HCT116 (cell line): Measurements from ENCODE around the gene TCF12. TPM values are rescaled to one million over a fixed set of nuclear protein-coding genes. Genes with fewer than 3 reads are reported as not detected.

Experiments used
- ATAC-seq: fragments of 200-7000 bp; cut with Tn5 transposase; 2 replicates; pipeline ENCODE4 v1.9.1; 2020; ENCODE audit warnings: mild to moderate bottlenecking, moderate library complexity
- BruUV-seq: library from RNA; stranded (reverse); fragments of 400-500 nt; replicated peaks from 2 replicates; lab custom pipeline; 2021; lab: Mats Ljungman, UMichigan
- CTCF ChIA-PET: fragments of 300-600 bp; sonication (Branson Sonifier 250); formaldehyde crosslinking; loops from one replicate; lab custom pipeline; 2021; ENCODE audit warnings: antibody characterized with exemption; lab: Charles Lee
- POLR2A ChIA-PET: fragments of 300-600, 350-600 bp; sonication (Branson Sonifier 250); formaldehyde crosslinking; loops from one replicate; lab custom pipeline; 2021; ENCODE audit warnings: antibody characterized with exemption; lab: Charles Lee
- RAD21 ChIA-PET, 2 experiments: fragments of 300-600 bp; sonication (Branson Sonifier 250); formaldehyde crosslinking; loops; one replicate each; lab custom pipeline; 2023; ENCODE audit warnings: low total read pairs in 2 of 2; ENCODE audit not compliant: uncharacterized antibody in 2 of 2, unreplicated experiment in 2 of 2, low non-redundant PET in 1 of 2; lab: Charles Lee
- DNase-seq: peaks from one replicate; pipeline ENCODE4 v3.0.0-alpha.2; 2010; ENCODE audit warnings: low read depth, low spot score
- H2AFZ ChIP-seq: fragments of 200-600 bp; shearing (Covaris generic), sonication (generic); 2 replicates; pipeline ENCODE4 v1.6.1; 2017; ENCODE audit warnings: low read depth, mixed run types, mixed read lengths, antibody characterized with exemption, low read length; ENCODE audit not compliant: poor library complexity, severe bottlenecking
- H3K27ac ChIP-seq: 2 replicates; pipeline ENCODE4 v1.5.1; 2012; ENCODE audit warnings: low read depth, low read length
- H3K27me3 ChIP-seq: fragments of 200-600 bp; sonication (generic); 2 replicates; pipeline ENCODE4 v1.6.1; 2016; ENCODE audit warnings: mixed run types, low read length, mixed read lengths; ENCODE audit not compliant: insufficient read depth
- H3K36me3 ChIP-seq, 2 experiments: fragments of 200-500 bp in 1 of 2; fragments of 200-600 bp in 1 of 2; sonication (Bioruptor generic) in 1 of 2; sonication (generic) in 1 of 2; 2 replicates each; pipeline versions ENCODE4 v1.5.1 to v1.6.1; 2014 to 2016; ENCODE audit warnings: low read length in 2 of 2, inconsistent platforms in 1 of 2, mixed read lengths in 1 of 2, mixed run types in 1 of 2; ENCODE audit not compliant: insufficient read depth in 2 of 2, control insufficient read depth in 1 of 2
- H3K4me1 ChIP-seq, 2 experiments: fragments of 200-600 bp in 1 of 2; sonication (generic) in 1 of 2; 2 replicates each; pipeline versions ENCODE4 v1.5.1 to v1.6.1; 2012 to 2017; ENCODE audit warnings: low read length in 2 of 2, inconsistent platforms in 1 of 2, mild to moderate bottlenecking in 1 of 2, mixed read lengths in 1 of 2, mixed run types in 1 of 2, moderate library complexity in 1 of 2; ENCODE audit not compliant: insufficient read depth in 2 of 2, control insufficient read depth in 1 of 2
- H3K4me2 ChIP-seq: fragments of 200-600 bp; sonication (generic); 2 replicates; pipeline ENCODE4 v1.6.1; 2017; ENCODE audit warnings: mixed run types, low read length, mixed read lengths
- H3K4me3 ChIP-seq, 2 experiments: fragments of 200-600 bp in 1 of 2; sonication (generic) in 1 of 2; replicated peaks in 1 of 2; 2 replicates each; pipeline ENCODE4 v1.5.1; 2011 to 2016; ENCODE audit warnings: low read length in 2 of 2, control low read depth in 1 of 2, low read depth in 1 of 2, mild to moderate bottlenecking in 1 of 2, mixed read lengths in 1 of 2, mixed run types in 1 of 2
- H3K79me2 ChIP-seq: fragments of 200-600 bp; sonication (generic); 2 replicates; pipeline ENCODE4 v1.6.1; 2017; ENCODE audit warnings: mild to moderate bottlenecking, mixed run types, low read length, moderate library complexity, mixed read lengths; ENCODE audit not compliant: insufficient read depth
- H3K9ac ChIP-seq: fragments of 200-600 bp; sonication (generic); 2 replicates; pipeline ENCODE4 v1.6.1; 2016; ENCODE audit warnings: low read length, mixed read lengths
- H3K9me2 ChIP-seq: fragments of 200-600 bp; sonication (generic), shearing (Covaris generic); 2 replicates; pipeline ENCODE4 v1.6.1; 2017; ENCODE audit warnings: mixed run types, mild to moderate bottlenecking, moderate library complexity; ENCODE audit not compliant: insufficient read depth
- H3K9me3 ChIP-seq, 2 experiments: fragments of 200-500 bp in 1 of 2; fragments of 200-600 bp in 1 of 2; sonication (Bioruptor generic) in 1 of 2; sonication (generic) in 1 of 2; 2 replicates each; pipeline ENCODE4 v1.6.1; 2014 to 2017; ENCODE audit warnings: low read length in 2 of 2, mixed read lengths in 2 of 2, inconsistent platforms in 1 of 2, low read depth in 1 of 2, mild to moderate bottlenecking in 1 of 2, mixed run types in 1 of 2, moderate library complexity in 1 of 2; ENCODE audit not compliant: control insufficient read depth in 1 of 2, insufficient read depth in 1 of 2
- H4K20me1 ChIP-seq: fragments of 200-600 bp; sonication (generic), shearing (Covaris generic); 2 replicates; pipeline ENCODE4 v1.6.1; 2017; ENCODE audit warnings: mixed run types, mild to moderate bottlenecking, moderate library complexity; ENCODE audit not compliant: insufficient read depth
- ATF3 ChIP-seq: IDR thresholded peaks from 2 replicates; pipeline ENCODE4 v1.6.1; 2012
- CBX3 ChIP-seq: IDR thresholded peaks from 2 replicates; pipeline ENCODE4 v1.6.1; 2012; ENCODE audit warnings: low read depth
- CTCF ChIP-seq, 3 experiments: fragments of 200-600 bp in 1 of 3; sonication (generic) in 1 of 3; IDR thresholded peaks in 2 of 3; conservative IDR thresholded peaks in 1 of 3; 2 replicates each; pipeline ENCODE4 v1.5.1; 2012 to 2017; ENCODE audit warnings: low read depth in 2 of 3, low read length in 2 of 3, antibody characterized with exemption in 1 of 3, borderline replicate concordance in 1 of 3, control low read depth in 1 of 3, mild to moderate bottlenecking in 1 of 3, mixed read lengths in 1 of 3, mixed run types in 1 of 3, moderate library complexity in 1 of 3; ENCODE audit not compliant: insufficient read depth in 1 of 3
- EGR1 ChIP-seq: IDR thresholded peaks from 2 replicates; pipeline ENCODE4 v1.6.1; 2012; ENCODE audit warnings: low read depth
- EZH2 ChIP-seq: fragments of 200-600 bp; sonication (generic); IDR thresholded peaks from 2 replicates; pipeline ENCODE4 v1.6.1; 2017; ENCODE audit warnings: antibody characterized with exemption, mixed run types
- EZH2phosphoT487 ChIP-seq: fragments of 200-600 bp; IDR thresholded peaks from 2 replicates; pipeline ENCODE4 v1.6.1; 2018; ENCODE audit warnings: antibody characterized with exemption, borderline replicate concordance
- FOSL1 ChIP-seq: IDR thresholded peaks from 2 replicates; pipeline ENCODE4 v1.6.1; 2012; ENCODE audit warnings: low read depth
- JUND ChIP-seq: IDR thresholded peaks from 2 replicates; pipeline ENCODE4 v1.6.1; 2012
- POLR2A ChIP-seq: IDR thresholded peaks from 2 replicates; pipeline ENCODE4 v1.7.0; 2011; ENCODE audit warnings: borderline replicate concordance; ENCODE audit not compliant: insufficient read depth, insufficient read length; ENCODE audit errors: extremely low read depth
- POLR2AphosphoS5 ChIP-seq: IDR thresholded peaks from 2 replicates; pipeline ENCODE4 v1.6.1; 2011; ENCODE audit warnings: mild to moderate bottlenecking, low read depth, low read length, moderate library complexity
- RAD21 ChIP-seq: IDR thresholded peaks from 2 replicates; pipeline ENCODE4 v1.6.1; 2012; ENCODE audit warnings: low read depth, mild to moderate bottlenecking
- REST ChIP-seq: IDR thresholded peaks from 2 replicates; pipeline ENCODE4 v1.6.1; 2012; ENCODE audit warnings: low read depth
- SIN3A ChIP-seq: IDR thresholded peaks from 2 replicates; pipeline ENCODE4 v1.6.1; 2012; ENCODE audit warnings: low read depth
- SP1 ChIP-seq: IDR thresholded peaks from 2 replicates; pipeline ENCODE4 v1.6.1; 2012; ENCODE audit warnings: low read depth
- SRF ChIP-seq: IDR thresholded peaks from 2 replicates; pipeline ENCODE4 v1.6.1; 2012; ENCODE audit warnings: low read depth
- TCF7L2 ChIP-seq: IDR thresholded peaks from 2 replicates; pipeline ENCODE4 v1.7.0; 2011; ENCODE audit warnings: borderline replicate concordance, inconsistent platforms; ENCODE audit not compliant: insufficient read depth, insufficient read length; ENCODE audit errors: extremely low read depth
- YY1 ChIP-seq: IDR thresholded peaks from 2 replicates; pipeline ENCODE4 v1.6.1; 2011; ENCODE audit warnings: low read length, low read depth, moderate library complexity, mild to moderate bottlenecking; ENCODE audit not compliant: insufficient replicate concordance; ENCODE audit errors: extremely low read depth
- ZFX ChIP-seq: fragments of 450-650 bp; IDR thresholded peaks from 2 replicates; pipeline ENCODE4 v1.6.1; 2017
- ZNF274 ChIP-seq: fragments of 200-500 bp; sonication (Bioruptor generic); IDR thresholded peaks from 2 replicates; pipeline ENCODE4 v1.6.1; 2014; ENCODE audit warnings: mild to moderate bottlenecking, low read depth, low read length, inconsistent platforms
- intact Hi-C: fragments of 100-400 bp; cut with micrococcal nuclease; formaldehyde crosslinking; loops from 2 replicates; pipeline ENCODE4 v1.10.0; 2022
- total RNA-seq: library from RNA; stranded (reverse); gene quantifications from one replicate; pipeline ENCODE4 v1.2.1, GENCODE V29; 2021; ENCODE audit not compliant: unreplicated experiment

TCF12 gene
- total RNA-seq, 1 experiment from 2014 or later, result 71.6 TPM

- Histone ChIP-seq H3K9ac (no peak overlapping the region), H3K4me1 (no peaks in the 10 kb centered on the region), H3K4me2 (no peak overlapping the region), H2AFZ (no peak overlapping the region), H3K27me3 (no peaks in the 10 kb centered on the region), H3K9me3 (peaks cover 0 to 6% of the 10 kb centered on the region in 2 experiments; a peak in 1 of 4 replicates), H3K36me3 (no peaks in the 10 kb centered on the region; a peak in 1 of 4 replicates), H3K4me3 (no peak overlapping the region), H3K79me2 (peaks cover 88% of the 10 kb centered on the region), H3K27ac (no peak overlapping the region), H4K20me1 (peaks cover 6% of the 10 kb centered on the region; the same call in 1 of the 2 replicates), H3K9me2 (no peaks in the 10 kb centered on the region)
- BruUV-seq, result no TSS peak
- ATAC-seq (no peak), DNase-seq (no peak)
- intact Hi-C loops, result no loop called here
- CTCF ChIA-PET, result no interaction called here
- TF ChIP-seq FOSL1, result no peak
- no peak for TF ChIP-seq POLR2A
- TF ChIP-seq CBX3, result no peak
- TF ChIP-seq RAD21, result no peak
- no peak for TF ChIP-seq ZNF274
- TF ChIP-seq EGR1, result no peak
- TF ChIP-seq YY1, result no peak
- no peak for TF ChIP-seq JUND
- no peak for TF ChIP-seq EZH2phosphoT487
- no peak for TF ChIP-seq EZH2
- no peak for TF ChIP-seq SRF
- no peak for TF ChIP-seq TCF7L2
- no peak for TF ChIP-seq SIN3A
- no peak for TF ChIP-seq ZFX
- no peak for TF ChIP-seq ATF3
- TF ChIP-seq SP1, result no peak
- TF ChIP-seq POLR2AphosphoS5, result no peak
- no peak for TF ChIP-seq CTCF (IDR thresholded peaks at IDR 0.05 in 2 of 3, conservative IDR thresholded peaks at IDR 0.05 in 1 of 3; ENCODE audit: borderline replicate concordance in 1 of 3, insufficient read depth in 1 of 3, low read depth in 2 of 3, low read length in 2 of 3)
- no peak for TF ChIP-seq REST
- RAD21 ChIA-PET, result no interaction called here
- POLR2A ChIA-PET, result no interaction called here
Measured at GRCh38 chr15:56944485-56944884, 26.0 kb downstream of the TCF12 start.
